Activated CD4-positive, alpha-beta T cell treated with anti-CD3 and anti-CD28 coated beads, Interleukin-2, Interleukin-4, amounts not matched to agents 100 ng/mL and 50 ng/mL, durations not matched to agents 16 hours and 8 hours (primary cell): ENCODE measurements around the gene CYB5R4.
"Not testable (repeated sequence)": the region's sequence is repeated elsewhere in the genome, so short reads cannot be mapped to it uniquely, and the experiment has no call there.

Source experiments
- DNase-seq: peaks from one replicate; pipeline ENCODE4 v3.0.0-alpha.2; 2020; ENCODE audit warnings: low spot score

Gene CYB5R4

DNA sequence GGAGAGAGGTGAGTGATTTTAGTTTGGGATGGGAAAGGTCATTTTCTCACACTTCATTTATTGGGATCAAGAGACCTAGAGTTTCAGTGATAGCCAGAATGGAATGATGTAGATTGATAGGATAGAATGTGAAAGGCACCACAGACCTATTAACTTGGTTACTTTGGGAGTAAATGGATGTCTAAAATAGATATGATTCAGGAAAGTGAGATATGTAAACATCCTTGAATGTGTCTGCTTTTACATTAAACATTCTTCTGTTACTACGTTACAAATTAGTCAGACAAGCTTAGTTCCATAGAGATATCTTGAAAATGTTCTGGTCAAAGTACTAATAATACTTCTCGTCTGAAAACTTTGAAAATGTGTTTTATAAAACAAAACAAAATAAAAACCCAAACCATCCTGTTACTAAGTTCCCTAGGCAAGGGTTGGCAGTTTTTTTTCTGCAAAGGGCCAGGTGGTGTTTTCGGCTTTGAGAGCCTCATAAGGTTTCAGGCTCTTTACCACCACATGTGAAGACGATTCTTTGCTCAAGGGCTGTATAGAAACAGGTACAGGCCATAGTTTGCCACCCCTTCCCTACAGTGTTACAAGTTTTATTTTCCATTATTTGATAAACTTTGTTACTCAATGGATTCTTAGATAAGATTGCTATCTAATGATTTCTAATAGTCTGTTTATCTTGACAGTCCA is 3.4 kb downstream of the CYB5R4 start:
- DNase-seq: no peak

DNA sequence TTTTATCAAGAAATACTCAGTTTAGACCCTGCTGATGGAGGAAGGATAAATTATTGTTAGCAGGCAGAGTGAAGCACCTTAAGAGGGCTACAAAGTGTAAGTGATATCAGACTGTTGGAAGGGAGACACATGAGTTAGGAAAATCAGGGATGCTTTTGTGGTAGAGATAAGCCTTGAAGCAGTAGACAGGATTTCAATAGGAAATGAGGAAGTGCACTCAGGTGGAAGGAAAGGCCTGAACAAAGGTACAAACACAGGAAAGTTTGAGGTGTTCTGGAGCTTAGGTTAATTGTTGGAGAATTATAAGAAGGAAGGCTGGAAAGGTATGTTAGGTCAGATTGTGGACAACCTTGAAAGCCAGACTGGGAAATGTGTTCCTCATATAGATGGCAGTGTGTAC is 7.6 kb downstream of the CYB5R4 start:
- DNase-seq: no peak

DNA sequence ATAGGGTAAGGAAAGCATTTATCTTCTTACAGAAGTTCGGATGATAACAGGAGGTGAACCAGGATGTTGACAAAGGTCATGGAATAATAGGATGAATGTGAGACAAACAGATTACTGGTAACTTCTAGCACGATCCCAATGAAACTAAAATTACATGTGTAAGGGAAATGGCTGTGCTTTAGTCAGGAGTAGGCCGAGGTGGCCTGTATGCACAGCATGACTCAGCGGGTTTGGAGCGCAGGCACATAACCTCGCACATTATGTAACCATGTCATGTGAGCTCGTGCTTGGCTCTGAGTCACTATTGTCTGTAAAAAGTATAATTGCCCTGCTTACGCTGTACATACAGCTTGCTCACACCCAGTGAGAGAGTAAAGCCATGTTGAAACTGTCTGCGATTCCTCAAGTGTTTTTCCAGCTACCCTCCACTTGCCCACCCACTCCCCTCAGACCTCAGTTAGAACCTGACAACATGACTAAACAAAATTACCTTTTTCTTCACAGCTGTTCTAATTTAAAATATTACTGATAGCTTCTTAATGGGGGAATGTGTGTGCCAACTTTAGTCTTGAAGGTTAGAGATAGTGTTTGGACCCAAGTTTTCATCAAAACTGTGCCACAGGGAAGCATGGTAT is 8.2 kb downstream of the CYB5R4 start:
- no peak for DNase-seq

DNA sequence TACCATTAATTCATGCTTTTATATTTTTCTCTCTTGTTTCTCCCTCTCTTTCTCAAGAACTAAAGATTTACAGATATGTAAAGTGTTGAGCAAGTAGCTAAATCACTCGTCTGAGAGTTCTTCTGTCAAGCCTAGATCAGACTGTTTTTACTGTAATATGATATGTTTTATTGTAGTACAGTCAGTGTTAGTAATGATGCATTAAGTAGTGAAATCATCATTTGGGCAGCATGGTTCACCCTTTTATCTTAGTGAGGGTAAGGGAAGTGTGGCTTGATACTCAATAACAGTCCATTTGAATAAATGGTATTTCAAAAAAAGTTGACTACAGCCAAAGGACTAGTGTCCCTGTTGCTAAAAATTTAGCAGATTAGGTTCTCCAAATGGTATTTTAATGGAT is 9.2 kb downstream of the CYB5R4 start:
- DNase-seq: no peak

DNA sequence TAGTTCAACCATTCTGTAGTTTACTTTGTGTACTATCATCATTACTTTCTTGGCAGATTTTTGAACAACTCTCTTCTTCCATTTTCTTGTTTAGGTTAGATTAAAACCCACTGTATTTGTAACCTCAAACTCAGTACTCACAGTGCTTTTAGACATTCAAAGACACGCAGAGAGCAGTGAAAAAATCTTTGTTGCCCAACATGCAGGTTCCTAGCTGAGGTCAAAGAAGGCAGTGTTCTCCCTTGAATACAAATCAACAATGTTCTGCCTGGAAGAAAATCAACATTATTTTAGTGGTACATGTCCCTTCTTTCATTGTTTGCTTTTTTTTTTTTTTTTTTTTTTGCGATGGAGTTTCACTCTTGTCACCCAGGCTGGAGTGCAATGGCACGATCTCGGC is 11.2 kb downstream of the CYB5R4 start:
- DNase-seq: no peak

DNA sequence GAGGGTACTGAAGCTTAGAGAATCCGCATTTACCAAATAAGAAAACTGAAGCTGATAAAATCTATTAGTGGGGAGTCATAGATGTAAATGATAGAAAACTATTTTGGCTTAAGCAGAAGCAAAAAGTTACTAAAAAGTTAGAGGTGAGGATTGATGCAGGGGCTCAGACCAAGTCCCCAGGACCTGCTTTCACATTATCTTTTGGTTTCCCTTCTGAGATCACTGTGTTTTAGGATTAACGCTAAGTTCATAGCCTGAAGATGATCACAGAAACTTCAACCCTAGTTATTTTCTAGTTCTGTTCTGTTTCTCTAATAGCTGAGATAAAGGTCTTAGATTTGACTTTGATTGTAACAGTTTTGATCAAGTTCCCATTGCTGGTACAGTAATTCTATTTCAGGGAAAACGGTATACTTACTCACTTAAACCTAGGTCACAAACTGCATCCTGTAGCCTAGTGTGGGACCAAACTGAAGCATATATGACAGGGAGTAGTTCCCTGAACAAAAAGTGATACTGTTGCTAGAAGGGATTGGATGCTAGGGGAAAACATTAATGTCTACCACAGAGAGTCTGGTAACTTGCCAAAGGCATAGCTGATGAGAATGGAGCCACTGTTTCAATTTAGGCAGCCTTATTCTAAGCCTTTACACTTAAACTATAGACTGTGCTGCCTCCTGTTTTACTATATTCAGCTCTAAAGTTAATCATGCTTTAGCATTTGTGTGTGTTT is 13.1 kb downstream of the CYB5R4 start:
- DNase-seq: no peak

DNA sequence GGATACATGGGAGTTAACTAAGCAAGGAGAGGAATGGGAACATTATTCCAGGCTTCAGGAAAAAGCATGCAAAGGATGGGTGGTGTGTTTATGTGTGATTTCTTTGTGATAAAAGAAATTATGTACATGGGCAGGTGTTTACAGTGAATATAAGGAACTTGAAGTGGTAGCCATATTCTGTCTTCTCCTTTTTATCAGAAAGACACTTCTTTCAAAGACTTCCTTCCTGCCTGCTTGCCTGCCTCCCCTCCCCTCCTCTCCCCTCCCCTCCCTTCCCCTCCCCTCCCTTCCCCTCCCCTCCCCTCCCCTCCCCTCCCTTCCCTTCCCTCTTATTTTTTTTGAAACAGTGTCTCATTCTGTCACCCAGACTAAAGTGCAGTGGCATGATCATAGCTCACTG is 14.4 kb downstream of the CYB5R4 start:
- no peak for DNase-seq

DNA sequence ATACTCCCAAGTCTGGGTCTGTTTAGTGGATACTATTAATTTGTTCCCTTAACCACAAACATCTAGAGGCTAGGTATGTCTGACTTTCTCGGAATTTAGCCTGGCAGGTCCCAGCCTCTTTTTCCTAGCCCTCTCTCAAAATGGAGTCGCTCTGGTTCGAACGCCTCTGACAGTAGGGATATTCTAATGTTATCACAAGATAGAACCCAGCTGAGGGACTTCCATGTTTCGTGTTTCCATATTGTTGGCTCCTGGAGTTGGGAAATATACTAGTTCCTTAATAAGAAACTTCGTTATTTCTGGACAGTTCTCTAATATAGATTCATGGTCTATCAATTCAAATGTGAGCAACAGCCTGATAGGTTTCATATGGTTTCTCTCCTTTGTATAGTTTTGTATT is 16.4 kb downstream of the CYB5R4 start:
- no peak for DNase-seq

DNA sequence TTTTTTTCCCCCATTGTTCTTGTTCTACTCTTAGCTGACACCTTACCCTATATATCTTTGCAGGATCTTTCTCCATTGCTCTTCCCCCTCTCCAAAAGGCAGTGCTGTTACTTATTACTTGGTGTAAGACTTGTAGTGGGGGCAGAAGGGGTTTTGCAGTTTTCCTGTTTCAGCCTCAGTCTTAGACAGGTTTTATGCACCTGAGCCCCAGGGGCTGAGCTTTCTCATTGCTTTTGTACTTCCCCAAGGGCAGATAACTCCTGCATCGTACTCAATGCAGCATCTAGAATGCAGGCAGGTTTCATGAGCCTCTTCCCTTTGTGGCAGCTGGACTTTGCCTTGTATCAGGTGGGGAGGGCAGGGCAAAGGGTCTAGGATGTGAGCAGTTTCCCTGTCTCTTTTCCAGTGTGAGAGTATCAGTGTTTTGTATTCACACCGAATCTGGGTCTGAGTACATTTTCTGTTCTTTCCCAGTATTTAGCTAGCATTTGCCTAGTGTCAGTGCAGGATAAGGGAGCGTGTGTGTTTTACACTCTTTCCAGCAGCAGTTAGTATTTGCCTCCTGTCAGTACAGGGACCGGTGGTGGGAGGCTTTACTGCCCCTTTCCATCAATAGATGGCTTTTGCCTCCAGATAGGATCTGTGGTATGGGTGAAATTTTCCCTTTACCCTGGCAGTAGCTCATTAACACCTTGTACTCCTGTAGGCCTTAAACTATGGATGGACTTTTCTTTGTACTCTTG is 19.6 kb downstream of the CYB5R4 start:
- no peak for DNase-seq

DNA sequence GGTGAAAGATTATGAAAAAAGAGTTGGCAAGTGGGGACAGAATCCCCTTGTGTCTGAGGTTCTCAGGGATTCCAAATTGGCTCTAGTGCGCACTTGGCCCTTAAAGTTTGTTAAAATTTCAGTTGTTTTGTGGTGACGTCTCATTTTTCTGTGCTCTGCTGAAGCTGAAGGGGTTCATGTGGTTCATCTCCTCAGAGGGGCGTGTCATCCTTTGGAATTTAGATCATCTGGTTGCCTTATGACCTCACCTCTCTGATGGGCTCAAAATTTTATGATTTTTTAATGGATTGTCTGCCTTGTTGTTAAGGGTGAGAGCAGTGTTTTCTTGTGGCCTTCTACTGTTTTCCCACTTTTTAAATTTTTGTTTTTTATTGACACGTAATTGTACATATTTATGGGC is 20.3 kb downstream of the CYB5R4 start:
- no peak for DNase-seq

DNA sequence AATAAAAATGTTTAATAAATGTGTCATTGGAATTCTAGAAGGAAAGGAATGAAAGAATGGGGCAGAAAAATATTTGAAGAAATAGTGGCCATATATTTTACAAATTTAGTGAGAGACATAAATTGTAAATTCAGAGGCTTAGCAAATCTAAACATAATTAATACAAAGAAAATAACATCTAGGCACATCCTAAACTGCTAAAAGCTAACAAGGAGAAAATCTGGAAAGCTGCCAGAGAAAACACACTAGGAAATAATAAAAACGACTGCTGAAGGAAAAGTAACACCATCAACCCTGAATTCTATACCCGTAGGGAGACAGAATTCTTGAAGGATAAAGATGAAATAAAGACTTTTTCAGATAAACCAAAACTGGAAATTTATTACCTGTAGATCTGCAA is 23.8 kb downstream of the CYB5R4 start:
- DNase-seq: no peak

DNA sequence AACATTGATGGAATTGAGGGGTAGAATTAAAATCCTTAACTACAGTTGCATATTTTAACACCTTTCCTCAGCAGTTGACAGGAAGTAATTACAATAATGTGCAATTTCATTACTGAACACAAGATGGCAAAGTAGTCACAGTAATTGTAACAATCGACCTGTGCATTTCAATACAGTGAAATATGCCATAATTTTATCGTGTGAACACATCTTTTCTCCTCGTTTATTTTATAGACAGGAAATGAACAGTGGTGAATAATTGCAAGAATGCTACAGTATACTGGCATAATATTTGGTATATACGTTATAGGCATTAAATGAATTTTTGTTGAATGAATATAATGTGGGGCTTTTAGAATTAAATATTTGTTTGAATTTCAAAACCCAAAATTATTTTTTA is 25.0 kb downstream of the CYB5R4 start:
- DNase-seq: peak; percentile 61

DNA sequence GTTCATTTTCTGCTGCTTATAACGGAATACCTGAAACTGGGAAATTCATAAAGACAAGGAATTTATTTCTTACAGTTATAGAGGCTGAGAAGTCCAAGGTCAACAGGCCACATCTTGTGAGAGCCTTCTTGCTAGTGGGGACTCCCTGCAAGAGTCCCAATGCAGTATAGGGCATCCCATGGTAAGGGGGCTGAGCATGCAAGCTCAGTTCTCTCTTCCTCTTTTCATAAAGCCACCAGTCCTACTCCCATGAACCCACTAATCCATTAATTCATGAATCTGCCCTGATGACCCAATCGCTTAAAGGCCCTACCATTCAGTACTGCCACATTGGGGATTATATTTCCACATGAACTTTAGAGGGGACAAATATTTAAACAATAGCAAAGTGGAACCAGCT is 26.5 kb downstream of the CYB5R4 start:
- DNase-seq: no peak

DNA sequence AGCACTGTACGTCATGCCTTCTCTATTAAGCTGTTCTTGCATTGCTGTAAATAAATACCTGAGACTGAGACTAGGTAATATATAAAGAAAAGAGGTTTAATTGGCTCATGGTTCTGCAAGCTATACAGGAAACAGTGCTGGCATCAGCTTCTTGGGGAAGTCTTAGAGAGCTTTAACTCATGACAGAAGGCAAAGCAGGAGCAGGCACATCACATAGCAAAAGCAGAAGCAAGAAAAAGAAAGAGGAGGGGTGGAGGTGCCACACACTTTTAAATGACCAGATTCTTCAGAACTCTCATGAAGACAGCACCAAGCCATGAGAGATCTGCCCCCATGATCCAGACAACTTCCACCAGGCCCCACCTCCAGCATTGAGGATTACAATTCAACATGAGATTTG is 30.1 kb downstream of the CYB5R4 start:
- no peak for DNase-seq

DNA sequence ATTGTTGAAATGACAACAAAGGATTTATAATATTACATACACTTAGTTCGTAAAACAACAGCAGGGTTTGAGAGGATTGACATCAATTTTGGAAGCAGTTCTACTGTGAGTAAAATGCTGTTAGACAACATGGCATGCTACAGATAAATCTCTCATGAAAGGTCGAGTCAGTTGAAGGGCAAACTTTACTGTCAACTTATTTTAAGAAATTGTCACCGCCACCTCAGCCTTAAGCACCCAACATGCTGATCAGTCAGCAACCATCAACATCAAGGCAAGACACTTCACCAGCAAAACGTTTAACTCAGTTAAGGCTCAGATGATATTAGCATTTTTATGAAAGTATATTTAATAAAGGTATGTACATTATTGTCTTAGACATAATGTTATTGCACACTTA is 31.0 kb downstream of the CYB5R4 start:
- no peak for DNase-seq

DNA sequence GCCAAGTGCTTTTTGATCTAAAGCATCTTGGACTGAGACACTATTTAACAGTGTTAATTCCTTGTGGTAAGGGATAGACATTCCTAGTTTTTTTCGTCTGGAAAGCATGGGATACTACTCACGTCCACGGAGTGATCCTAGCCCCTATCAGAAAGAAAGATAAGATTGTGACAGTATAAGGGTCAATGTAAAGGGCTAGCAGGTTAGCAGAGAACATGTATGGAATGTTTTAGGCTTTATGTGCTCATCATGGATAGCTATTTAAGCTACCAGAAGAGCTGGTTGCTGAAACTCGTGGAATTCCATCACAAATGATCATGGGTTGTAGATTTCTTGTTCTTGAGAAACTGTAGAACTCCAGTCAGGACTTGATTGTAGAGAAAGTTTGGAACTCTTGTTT is 32.1 kb downstream of the CYB5R4 start:
- DNase-seq: no peak

DNA sequence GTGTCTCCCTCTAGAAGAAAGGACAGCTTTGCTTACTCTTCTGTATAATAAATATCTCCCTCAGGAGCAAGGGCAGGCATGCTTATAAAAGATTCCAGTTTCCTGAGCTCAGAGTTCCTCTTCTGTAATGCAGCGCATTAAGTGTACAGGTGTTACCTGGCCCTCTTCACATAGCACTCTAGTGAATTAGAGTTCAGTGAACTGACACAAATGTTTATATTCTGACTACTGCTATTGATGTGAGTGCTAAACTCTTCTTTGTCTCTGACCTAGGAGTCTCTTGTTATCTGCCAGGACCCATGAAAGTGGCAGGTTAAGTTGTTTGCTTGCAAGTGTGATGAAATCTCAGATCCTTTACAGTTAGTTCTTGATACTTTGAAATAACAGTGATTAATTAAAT is 33.5 kb downstream of the CYB5R4 start:
- no peak for DNase-seq

DNA sequence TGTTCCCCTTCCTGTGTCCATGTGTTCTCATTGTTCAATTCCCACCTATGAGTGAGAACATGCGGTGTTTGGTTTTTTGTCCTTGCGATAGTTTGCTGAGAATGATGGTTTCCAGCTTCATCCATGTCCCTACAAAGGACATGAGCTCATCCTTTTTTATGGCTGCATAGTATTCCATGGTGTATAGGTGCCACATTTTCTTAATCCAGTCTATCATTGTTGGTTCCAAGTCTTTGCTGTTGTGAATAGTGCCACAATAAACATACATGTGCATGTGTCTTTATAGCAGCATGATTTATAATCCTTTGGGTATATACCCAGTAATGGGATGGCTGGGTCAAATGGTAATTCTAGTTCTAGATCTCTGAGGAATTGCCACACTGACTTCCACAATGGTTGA is 37.6 kb downstream of the CYB5R4 start:
- not testable (repeated sequence) for DNase-seq

DNA sequence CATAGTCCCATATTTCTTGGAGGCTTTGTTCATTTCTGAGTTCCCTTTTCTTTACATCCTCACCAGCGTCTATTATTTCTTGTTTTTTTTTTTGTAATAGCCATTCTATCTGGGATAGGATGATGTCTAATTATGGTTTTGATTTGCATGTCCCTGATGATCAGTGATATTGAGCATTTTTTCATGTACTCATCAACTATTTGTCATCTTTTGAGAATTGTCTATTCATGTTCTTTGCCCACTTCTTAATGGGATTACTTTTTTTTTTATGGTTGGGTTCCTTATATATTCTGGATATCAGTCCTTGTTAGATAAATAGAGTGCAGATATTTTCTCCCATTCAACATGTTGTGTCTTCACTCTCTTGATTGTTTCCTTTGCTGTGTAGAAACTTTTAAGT is 42.1 kb downstream of the CYB5R4 start:
- DNase-seq: no peak

DNA sequence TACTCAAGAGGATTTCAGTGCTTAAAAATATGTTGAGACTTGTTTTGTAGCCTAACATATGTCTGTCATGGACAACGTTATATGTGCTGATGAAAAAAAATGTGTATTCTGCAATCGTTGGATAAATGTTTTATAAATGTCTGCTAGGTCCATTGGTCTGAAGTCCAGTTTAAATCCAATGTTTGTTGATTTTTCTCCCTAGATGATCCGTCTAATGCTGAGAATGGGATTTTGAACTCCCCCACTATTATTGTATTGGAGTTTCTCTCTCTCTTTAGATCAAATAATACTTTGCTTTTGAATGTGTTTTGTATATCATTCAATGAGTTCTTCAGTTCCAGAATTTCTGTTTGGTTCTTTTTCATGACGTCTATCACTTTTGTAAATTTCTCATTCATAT is 44.9 kb downstream of the CYB5R4 start:
- no peak for DNase-seq

DNA sequence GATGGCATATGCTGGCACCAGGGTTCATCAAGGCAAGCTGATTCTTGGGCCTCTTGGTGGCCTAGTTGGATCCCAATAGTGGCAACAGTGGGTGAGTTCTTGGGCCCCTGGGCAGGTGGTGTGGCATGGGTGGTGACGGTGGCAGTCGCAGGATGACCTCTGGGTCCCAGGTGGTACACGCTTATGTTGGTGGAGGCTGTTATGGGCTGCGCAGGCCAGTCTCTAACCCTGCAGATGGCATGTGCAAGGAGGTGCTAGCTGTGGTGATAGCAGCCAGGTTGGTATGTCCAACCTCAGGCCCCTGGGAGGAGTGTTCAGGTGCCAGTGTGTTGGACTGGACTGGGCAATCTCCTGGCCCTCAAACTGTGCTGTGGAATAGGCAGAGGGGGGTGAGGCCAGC is 46.2 kb downstream of the CYB5R4 start:
- no peak for DNase-seq

DNA sequence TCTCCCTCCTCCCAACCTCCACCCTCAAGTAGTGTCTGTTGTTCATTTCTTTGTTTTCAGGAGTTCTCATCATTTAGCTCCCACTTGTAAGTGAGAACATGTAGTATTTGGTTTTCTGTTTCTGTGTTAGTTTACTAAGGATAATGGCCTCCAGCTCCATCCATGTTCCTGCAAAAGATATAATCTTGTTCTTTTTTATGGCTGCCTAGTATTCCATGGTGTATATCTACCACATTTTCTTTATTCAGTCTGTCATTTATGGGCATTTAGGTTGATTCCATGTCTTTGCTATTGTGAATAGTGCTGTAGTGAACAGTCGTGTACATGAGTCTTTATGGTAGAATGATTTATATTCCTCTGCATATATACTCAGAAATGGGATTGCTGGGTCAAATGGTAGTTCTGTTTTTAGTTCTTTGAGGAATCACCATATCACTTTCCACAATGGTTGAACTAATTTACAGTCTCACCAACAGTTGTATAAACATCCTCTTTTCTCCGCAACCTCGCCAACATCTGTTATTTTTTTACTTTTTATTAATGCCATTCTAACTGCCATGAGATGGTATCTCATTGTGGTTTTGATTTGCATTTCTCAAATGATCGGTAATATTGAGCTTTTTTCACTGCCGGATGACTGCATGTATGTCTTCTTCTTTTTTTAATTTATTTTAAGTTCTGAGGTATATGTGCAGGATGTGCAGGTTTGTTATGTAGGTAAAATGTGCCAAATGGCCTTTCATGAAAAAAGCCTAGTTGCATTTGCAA is 48.3 kb downstream of the CYB5R4 start:
- not testable (repeated sequence) for DNase-seq
